Endometrial microvascular endothelial cells (primary cell): ENCODE results near the gene C19orf18. TPM values are rescaled to one million over a fixed set of nuclear protein-coding genes. Genes with fewer than 3 reads are reported as not detected.
"Not testable (repeated sequence)": the region's sequence is repeated elsewhere in the genome, so short reads cannot be mapped to it uniquely, and the experiment has no call there.

Experiments used
- in situ Hi-C: cut with HindIII; loops from 2 replicates; pipeline ENCODE4 v1.10.0; 2017; ENCODE audit warnings: low sequenced_read_pairs, low pct_unique_long_range_greater_than_20kb; ENCODE audit errors: inconsistent ontology term
- total RNA-seq: library from RNA; depleted of rRNA; stranded (reverse); fragments of >200 nt; gene quantifications from one replicate; pipeline ENCODE4 v1.2.3, GENCODE V29; 2015; ENCODE audit errors: inconsistent ontology term

Gene C19orf18
- total RNA-seq, 1 donor from 2014 or later, result not detected

- in situ Hi-C loops, result no loop called here
Observed at GRCh38 chr19:57949702-57950101, 24.6 kb downstream of the C19orf18 start.

- in situ Hi-C loops, result no loop called here
Observed at GRCh38 chr19:57949296-57949695, 25.0 kb downstream of the C19orf18 start.

- in situ Hi-C loops, result no loop called here
Observed at GRCh38 chr19:57947419-57948134, 26.8 kb downstream of the C19orf18 start, which contains the start of gene ZNF256. Gene ZNF256, minus strand, starts transcription at chr19:57947706. Its CDS starts 232 bp downstream, at chr19:57947474.

- in situ Hi-C loops, result no loop called here
Observed at GRCh38 chr19:57947088-57947418, 27.3 kb downstream of the C19orf18 start.

GRCh38 chr19:57946316-57946715 lies 28.0 kb downstream of the C19orf18 start:
- in situ Hi-C loops, result no loop called here

GRCh38 chr19:57941593-57941992 lies 32.7 kb downstream of the C19orf18 start:
- in situ Hi-C loops, result no loop called here

- in situ Hi-C loops, result no loop called here
Observed at GRCh38 chr19:57935731-57936130, 38.6 kb downstream of the C19orf18 start.

GRCh38 chr19:57934820-57935665 lies 39.3 kb downstream of the C19orf18 start, which contains the start of gene ZNF418:
Gene ZNF418, minus strand, starts transcription at chr19:57935402. Its CDS starts 1,580 bp downstream, at chr19:57933822.
- in situ Hi-C loops, result no loop called here

- in situ Hi-C loops, result no loop called here
Observed at GRCh38 chr19:57927587-57927986, 46.7 kb downstream of the C19orf18 start.

- in situ Hi-C loops, result not testable (repeated sequence)
Observed at GRCh38 chr19:57916168-57916995, 58.0 kb downstream of the C19orf18 start, which contains the start of gene ZNF417. Gene ZNF417, minus strand, starts transcription at chr19:57916592. Its CDS starts 181 bp downstream, at chr19:57916411.

- in situ Hi-C loops, result no loop called here
Observed at GRCh38 chr19:57914531-57914930, 59.8 kb downstream of the C19orf18 start.

Other genes with a start within 250 kb of the C19orf18 start
- gene ZNF671, start 246.9 kb downstream of the C19orf18 start, total RNA-seq, result 4.1 TPM
- gene ZNF776, start 227.7 kb downstream of the C19orf18 start, total RNA-seq, result 6.3 TPM
- gene ZNF586, start 204.9 kb downstream of the C19orf18 start, total RNA-seq, result 11.5 TPM
- 3.4 TPM for gene ZNF552, start 159.6 kb downstream of the C19orf18 start, total RNA-seq
- gene ZNF587B, start 144.2 kb downstream of the C19orf18 start, total RNA-seq, result 7.4 TPM
- gene ZNF587, start 124.7 kb downstream of the C19orf18 start, total RNA-seq, result 35.4 TPM
- 1.7 TPM for gene ZNF814, start 85.5 kb downstream of the C19orf18 start, total RNA-seq
- gene ZNF417, start 57.9 kb downstream of the C19orf18 start, total RNA-seq, result 4.8 TPM
- gene ZNF418, start 39.1 kb downstream of the C19orf18 start, total RNA-seq, result under 0.01 TPM
- 0.84 TPM for gene ZNF256, start 26.8 kb downstream of the C19orf18 start, total RNA-seq
- 11.5 TPM for gene ZNF606, start 28.3 kb upstream of the C19orf18 start, total RNA-seq
- not detected for gene ZSCAN1, start 59.5 kb upstream of the C19orf18 start, total RNA-seq
- not detected for gene ZNF135, start 84.7 kb upstream of the C19orf18 start, total RNA-seq
- 4.8 TPM for gene ZSCAN18, start 123.7 kb upstream of the C19orf18 start, total RNA-seq
- gene ZNF329, start 176.3 kb upstream of the C19orf18 start, total RNA-seq, result 7.2 TPM
- 13.9 TPM for gene ZNF274, start 208.5 kb upstream of the C19orf18 start, total RNA-seq